GM21367 (cell line): ENCODE data around the gene ELL.

Experiments used
- ATAC-seq: cut with Tn5 transposase; IDR thresholded peaks from one replicate; pipeline ENCODE4 v1.9.1; 2021; ENCODE audit not compliant: unreplicated experiment

Gene ELL

DNA sequence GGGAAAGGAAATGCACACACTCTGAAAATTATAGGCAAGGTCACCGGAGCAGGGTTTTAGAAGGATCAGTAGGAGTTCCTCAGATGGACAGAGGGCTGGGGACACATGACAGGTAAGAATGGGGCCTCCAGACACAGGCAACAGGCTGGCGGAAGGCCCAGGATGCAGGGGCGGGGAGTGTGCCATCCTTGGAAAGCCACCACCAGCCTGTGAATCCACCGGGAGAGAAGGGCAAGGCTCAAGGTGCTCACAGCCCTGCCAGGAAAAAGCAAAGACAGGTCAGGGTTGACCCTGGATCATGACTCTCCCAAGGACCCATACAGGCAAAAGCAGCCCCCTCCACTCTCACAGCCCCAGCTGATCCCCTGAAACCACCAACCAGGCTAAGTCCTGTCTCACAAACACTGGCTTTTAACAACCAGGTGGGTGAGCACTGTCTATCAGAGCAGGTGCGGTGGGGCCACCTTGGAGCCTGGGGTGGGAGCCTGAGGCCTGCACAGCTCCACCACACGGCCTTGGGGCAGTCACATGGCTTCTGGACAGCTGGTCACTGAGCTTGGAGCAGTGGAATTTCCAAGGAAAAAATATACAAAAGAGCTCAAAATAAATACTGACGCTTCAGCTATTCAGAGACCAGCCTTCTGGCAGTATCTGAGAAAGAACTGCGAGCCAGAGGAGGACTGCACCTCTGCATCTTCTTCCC is 48.7 kb downstream of the ELL start:
- ATAC-seq = no peak

DNA sequence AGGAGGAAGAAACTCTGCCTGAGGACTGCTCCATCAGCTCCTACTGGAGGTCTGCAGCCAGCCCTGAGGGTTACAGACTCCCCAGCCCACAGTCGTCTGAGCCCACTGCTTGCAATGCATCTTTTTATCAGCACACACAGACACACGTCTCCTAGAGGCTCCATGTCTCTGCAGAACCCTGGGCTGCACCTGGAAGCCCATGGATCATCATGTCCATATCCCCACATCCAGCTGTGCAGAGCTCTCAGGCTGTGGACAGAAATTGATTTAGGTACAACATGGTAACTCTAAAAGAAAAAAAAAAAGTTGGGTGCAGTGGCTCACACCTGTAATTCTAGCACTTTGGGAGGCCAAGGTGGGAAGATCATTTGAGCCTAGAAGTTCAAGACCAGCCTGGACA is 51.1 kb downstream of the ELL start:
- no peak for ATAC-seq

DNA sequence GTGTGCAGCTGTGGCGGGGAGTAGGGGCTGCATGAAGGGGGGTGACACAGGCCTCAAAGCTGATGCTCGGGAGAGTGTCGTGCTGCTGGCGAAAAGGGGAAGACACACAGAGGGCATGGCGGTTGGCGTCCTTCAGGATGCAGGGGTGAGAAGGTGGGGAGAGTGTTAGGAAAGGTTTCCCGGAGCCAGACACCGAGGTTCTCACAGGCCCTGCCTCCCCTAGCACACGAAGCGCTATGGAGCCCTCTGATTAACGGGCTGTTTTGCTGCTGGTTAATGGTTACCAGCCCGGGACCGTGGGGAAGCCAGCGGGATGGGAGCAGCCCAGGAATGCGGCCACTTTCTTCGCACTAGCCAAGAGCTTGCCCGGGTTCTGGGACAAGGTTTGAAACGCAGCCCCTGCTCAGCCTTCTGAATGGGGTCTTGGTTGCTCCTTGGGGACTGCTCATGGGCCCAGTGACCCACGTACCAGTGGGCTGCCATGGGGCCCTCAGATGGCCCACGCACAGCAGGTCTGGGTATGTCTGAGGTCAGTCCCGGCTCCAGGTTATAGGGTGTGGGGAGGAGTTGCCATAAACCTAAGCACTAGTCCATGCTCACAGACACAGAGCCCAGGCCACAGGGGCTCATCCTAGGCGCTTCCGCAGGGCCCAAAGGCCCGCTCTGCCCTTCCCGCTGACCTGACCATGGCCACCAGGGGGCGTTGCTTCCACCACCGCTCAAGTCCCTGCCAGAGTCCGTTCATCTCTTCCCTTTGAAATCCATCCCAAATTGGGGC is 52.6 kb downstream of the ELL start:
- ATAC-seq = no peak

DNA sequence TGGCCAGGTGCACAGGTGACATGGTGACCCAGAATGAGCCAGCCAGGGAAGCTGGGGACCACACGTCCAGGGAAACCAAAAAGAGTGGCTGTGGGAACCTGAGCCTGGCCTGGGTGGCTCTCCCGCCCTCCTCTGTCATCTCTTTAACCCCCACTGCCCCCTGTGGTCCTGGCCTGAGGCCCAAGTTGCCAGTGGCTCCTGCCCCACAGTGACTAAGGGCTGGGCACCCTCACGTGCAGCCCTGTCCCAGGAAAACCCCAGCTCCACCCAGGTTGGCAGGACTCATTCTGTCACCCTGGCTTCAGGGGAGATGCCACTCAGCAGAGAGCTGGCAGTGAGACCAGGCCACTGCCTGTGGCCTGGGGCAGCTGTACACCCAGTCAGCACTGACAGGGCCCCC is 53.4 kb downstream of the ELL start:
- ATAC-seq = no peak

DNA sequence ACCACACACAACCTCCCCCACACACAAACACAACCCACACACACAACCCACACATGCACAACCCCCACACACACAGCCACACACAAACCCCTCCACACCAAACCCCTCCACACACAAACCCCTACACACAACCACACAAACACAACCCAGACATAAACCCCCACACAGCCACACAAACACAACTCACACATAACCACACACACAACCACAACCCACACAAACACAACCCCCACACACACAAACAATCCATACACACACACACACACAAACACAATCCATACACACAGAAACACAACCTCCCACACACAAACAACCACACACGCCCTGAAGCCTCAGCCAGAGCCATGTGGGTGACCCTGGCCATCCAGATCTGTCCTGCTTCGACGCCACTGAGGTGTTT is 53.9 kb downstream of the ELL start:
- ATAC-seq = no peak

DNA sequence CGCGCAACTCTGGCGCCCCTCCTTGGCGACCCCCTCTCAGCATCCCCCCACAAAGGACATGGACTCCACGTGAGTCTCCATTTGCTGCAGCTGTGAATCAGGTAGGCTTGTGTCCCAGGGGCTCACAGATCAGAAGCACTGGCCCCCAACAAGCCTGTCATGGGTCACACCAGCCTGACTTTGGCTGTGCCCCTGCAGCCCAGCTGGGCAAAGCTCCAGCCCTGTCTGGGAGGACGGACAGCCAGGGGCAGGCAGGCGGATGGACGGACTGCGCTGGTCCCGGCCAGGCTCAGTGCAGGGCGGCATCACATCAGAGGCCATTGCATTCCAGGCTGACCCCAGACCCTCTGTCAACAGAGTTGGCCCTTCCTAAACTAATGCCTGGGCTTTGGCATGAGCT is 55.5 kb downstream of the ELL start:
- no peak for ATAC-seq

- no peak for ATAC-seq
These were observed 55.9 kb downstream of the ELL start for GRCh38 chr19:18465964-18466339.

DNA sequence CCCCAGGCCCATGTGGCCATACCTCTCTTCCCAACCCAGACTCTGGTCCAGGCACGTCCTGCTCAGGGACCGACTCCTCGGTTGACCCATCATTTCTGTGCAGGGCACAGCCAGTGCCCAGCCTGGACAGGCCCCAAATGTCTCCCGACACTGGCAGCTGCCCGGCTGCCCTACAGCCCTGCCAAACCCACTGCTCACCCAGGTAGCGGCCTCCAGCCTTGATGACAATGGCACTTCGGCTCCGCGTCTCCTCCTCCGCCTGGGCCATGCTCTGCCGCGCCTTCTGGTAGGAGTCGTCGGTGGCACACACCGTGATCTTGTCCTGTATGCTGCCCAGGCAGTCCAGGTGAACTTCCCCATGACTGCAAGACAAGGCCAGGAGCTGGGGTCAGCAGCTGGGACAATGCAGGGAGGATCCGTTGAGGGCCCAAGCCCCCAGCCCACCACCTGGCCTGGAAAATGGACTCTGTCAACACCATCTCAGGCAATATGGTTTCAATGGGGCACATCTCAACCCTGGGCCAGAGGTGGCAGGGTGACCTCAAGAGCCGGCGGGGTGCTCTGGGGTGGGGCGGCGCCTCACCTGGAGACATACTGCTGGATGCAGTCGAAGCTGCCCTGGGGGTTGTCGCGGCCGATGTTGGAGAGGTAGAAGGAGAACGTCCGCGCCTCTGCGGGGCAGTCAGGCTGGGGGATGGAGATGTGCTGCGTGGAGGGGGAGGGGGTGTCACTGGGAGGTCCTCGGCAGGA is 56.5 kb downstream of the ELL start:
- ATAC-seq = no peak

DNA sequence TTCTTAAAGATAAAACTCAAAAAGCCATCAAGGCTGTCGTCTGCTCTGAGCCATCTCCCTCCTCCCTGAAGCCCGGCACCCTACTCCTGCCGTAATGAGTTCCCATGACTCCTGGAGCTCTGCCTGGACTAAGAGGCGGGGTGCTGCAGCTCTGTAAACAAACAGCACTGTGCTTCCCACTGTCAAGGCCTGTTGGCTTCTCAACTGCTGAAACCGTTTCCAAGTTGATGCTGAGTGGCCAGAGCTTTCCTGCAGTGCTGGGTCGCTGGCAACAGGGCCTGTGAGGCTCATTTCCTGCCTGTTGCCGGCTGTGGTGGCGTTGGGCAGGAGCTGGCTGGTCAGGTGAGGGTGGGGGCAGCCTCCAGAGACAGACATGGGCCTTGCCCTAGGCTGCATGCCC is 57.2 kb downstream of the ELL start:
- ATAC-seq = no peak

GRCh38 chr19:18461471-18461870 is 60.4 kb downstream of the ELL start:
- ATAC-seq = no peak

DNA sequence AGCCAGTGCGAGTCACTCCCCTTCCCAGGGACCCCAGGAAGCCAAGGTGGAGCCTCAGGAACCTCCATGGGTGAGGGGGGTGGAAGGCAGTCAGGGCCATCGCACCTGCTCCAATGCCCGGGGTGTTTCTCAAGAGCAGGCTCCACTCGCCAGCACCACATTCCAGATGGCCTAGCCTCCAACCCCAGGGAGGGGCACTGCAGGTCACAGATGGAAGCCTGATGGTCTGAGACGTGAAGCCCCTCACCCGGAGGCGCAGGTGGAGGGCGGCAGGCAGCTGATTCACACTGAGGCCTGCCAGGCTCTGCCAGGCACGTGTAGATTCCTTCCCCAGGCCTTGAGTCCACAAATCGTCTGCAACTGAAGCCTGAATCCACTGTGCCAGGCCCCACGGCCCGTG is 61.0 kb downstream of the ELL start:
- ATAC-seq = no peak

DNA sequence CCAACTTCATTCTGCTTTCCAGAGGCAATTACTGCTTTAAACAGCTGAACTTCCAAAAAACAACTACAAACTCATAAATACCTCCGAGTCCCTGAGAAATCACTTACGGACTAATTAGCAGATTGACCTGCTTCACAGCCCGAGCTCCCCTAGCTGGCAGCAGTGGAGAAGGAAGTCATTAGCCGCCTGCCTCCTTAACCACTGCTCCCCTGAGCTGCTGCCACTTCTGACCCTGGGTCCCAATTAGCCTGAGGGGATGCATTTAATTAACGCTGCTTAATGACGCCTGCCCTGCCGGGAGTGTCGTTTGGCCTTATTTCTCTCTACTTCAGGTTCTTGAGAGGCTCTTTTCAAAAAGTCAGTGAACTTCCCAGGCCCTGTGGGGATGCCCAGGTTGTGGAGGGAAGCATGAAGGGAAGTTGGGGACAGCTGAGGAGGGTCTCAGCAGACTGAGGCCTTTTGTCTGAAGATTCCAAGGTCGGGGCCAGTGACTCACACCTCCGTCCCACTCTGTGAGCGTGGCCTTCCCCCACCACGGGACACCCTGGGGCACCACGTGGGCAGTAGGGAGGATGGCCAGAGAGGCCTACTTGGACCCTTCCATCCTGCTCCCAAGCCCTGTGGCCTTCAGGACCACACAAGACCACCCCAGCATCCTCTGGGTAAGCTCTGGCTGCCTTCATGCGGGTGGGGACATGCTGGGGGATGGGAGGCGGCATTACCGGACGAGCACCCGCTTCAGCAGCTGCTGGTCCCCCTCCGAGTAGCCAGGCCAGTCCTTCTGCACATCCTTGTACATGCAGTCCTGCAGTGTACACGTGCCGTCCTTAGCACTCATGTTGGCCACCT is 64.2 kb downstream of the ELL start:
- no peak for ATAC-seq

GRCh38 chr19:18456974-18457373 is 64.9 kb downstream of the ELL start:
- ATAC-seq = no peak

- no peak for ATAC-seq
These were observed 65.6 kb downstream of the ELL start for GRCh38 chr19:18456279-18456678.

DNA sequence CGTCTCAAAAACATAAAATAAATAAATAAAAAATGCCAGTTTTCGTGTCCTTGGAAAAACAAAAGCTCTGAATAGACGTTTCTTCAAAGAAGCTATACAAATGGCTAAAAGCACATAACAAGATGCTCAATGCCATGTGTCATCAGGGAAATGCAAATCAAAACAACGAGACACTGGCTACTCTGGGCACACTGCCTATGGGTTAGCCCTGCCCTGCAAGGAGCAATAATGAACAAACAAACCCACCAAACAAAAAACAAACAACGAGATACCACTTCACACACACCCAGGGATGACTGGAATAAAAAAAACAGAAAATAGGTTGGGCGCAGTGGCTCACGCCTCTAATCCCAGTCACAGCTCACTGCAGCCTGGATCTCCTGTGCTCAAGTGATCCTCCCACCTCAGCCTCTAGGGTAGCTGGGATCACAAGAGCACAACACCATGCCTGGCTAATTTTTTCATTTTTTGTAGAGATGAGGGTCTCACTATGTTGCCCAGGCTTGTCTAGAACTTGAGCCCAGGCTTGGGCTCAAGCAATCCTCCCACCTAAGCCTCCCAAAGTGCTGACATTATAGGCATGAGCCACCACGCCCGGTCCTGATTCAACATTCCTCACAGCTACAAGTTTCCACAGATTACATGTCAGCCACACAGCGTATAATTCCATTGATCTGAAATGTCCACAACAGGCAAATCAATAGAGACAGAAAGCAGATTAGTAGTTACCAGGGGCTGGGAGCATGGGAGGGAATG is 68.4 kb downstream of the ELL start:
- ATAC-seq = no peak

- no peak for ATAC-seq
These were observed 69.5 kb downstream of the ELL start for GRCh38 chr19:18452386-18452785.

- ATAC-seq = no peak
These were observed 70.7 kb downstream of the ELL start for GRCh38 chr19:18450931-18451836.

DNA sequence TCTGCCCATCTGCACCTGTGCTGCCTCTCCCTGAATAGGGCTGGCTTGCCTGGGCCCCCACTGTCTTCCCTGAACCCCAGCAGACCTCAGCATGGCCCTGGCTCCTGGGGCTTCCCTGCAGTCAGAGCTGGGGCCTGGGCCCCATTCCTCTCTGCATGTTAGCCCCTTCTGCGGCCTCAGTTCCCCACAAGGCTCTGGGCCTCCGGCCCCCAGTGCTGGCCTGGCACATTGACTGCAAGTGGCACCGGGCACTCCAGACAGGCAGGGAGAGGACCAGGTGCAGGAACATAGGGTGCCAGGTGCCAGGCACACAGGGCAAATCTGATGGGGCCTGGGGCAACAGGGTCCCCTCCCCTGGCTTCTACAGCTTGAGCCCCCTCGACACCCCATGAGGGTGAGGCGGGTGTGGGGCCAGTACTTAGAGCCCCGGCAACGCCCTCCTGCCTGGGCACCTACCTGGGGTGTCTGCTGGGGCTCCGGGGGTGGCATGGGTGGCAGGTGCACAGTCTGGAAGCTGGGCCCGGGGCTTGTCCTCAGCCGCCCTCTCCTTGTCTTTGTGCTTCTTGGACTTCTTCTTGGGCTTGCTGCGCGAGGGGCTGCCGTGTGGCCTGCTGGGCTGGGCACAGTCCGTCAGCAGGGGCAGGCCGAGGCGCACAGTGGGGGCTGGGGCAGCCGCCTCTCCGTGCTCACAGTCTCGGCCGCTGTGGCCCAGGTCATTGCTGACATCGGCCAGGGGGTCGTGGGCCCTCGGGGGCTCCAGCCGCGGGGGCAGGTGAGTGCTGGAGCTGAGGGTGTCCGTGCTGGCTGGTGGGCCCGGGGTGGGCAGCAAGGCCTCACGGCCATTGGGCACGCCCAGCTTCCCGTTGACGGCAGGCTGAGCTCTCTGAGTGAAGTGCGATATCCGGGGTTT is 71.6 kb downstream of the ELL start:
- ATAC-seq = no peak
